HCT116 (cell line): Measurements from ENCODE around the gene RHOG.

Source experiments
- EZH2 ChIP-seq: fragments of 200-600 bp; sonication (generic); IDR thresholded peaks from 2 replicates; pipeline ENCODE4 v1.6.1; 2017; ENCODE audit warnings: antibody characterized with exemption, mixed run types
- POLR2A ChIP-seq: IDR thresholded peaks from 2 replicates; pipeline ENCODE4 v1.7.0; 2011; ENCODE audit warnings: borderline replicate concordance; ENCODE audit not compliant: insufficient read depth, insufficient read length; ENCODE audit errors: extremely low read depth
- POLR2AphosphoS5 ChIP-seq: IDR thresholded peaks from 2 replicates; pipeline ENCODE4 v1.6.1; 2011; ENCODE audit warnings: mild to moderate bottlenecking, low read depth, low read length, moderate library complexity
- ZFX ChIP-seq: fragments of 450-650 bp; IDR thresholded peaks from 2 replicates; pipeline ENCODE4 v1.6.1; 2017

- TF ChIP-seq POLR2AphosphoS5 (no peak), EZH2 (no peak), POLR2A (no peak), ZFX (no peak)
These were observed 13.9 kb upstream of the RHOG start for GRCh38 chr11:3854660-3854976.
